Measurements from ENCODE around the gene NEMF.
"Not testable (repeated sequence)": the region's sequence is repeated elsewhere in the genome, so short reads cannot be mapped to it uniquely, and the experiment has no call there.

The NEMF gene

DNA sequence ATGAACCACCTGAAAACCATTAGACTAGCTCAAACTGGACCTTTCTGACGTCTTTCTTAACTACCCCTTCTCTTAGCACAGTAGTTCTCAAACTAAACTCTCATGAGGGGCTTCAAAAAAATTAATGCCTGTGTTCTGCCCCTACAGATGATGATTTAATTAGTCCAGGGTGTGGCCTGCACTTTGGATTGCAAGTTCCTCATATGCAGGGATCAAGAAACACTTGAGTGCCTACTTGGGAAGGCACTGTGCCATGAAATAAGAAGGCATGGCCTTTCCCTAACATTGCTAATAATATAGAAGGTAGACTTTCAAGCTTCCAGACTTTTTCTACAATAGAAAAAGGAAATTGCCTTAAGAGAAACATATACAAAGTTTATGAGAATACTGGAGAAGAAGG is 107.4 kb downstream of the NEMF start:
- DNase-seq (ENCODE audit: low spot score): no peak

DNA sequence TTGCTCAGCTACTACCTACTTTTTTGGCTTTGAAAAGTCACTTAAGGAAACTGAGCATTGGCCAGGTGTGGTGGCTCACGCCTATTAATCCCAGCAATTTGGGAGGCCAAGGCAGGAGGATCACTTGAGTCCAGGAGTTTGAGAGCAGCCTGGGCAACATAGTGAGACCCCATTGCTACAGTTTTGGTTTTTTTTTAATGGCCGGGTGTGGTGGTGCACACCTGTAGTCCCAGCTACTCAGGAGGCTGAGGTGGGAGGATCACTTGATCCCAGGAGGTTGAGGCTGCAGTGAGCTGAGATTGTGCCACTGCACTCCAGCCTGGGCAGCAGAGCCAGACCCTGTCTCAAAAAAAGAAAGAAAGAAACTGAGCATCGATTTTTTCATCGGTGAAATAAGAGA is 116.9 kb downstream of the NEMF start:
- DNase-seq (ENCODE audit: low spot score): not testable (repeated sequence)

- no peak for DNase-seq (ENCODE audit: low spot score)
Measured at GRCh38 chr14:49733836-49734235, 118.8 kb downstream of the NEMF start.

DNA sequence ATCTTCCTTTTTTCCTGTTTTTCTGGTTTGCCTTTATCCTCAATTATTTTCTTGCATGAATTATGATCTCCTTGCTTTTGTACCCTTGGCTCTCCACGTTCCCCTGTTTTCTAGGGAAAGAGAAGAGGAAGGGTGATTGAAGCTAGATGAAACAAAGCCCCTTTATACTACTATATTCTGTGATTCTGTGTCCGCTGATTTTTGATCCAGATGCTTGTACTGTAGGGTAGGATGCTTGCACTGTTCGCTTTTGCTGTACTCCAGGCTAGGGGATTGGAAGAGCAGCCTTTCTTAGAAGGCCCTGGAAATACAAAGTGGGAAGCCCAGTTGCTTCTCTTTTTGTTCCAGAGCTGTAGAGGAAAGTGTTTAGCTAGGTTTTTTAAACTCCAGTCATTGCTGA is 119.7 kb downstream of the NEMF start:
- DNase-seq (ENCODE audit: low spot score): no peak

All from left forelimb (tissue), 1 donor.